Astrocyte (in vitro differentiated cells and primary cell): ENCODE measurements around the gene SLC22A14. TPM values are rescaled to one million over a fixed set of nuclear protein-coding genes. Genes with fewer than 3 reads are reported as not detected.
"Not testable (repeated sequence)": the region's sequence is repeated elsewhere in the genome, so short reads cannot be mapped to it uniquely, and the experiment has no call there.

Source experiments
- DNase-seq: peaks from one replicate; pipeline ENCODE4 v3.0.0-alpha.2; 2010; ENCODE audit warnings: low read depth
- FAIRE-seq: peaks from 2 replicates; lab custom pipeline; 2011; peaks lifted over from hg19 to GRCh38; lab: Jason Lieb, UNC
- H2AFZ ChIP-seq: 2 replicates; pipeline ENCODE4 v1.6.0; 2012; ENCODE audit warnings: low read depth, low read length, inconsistent platforms
- H3K27ac ChIP-seq: 2 replicates; pipeline ENCODE4 v1.5.1; 2011; ENCODE audit warnings: low read depth, low read length, inconsistent platforms
- H3K27me3 ChIP-seq: 2 replicates; pipeline ENCODE4 v1.6.0; 2011; ENCODE audit warnings: low read length, inconsistent platforms; ENCODE audit not compliant: insufficient read depth
- H3K36me3 ChIP-seq: 2 replicates; pipeline ENCODE4 v1.5.1; 2011; ENCODE audit warnings: low read length, inconsistent platforms; ENCODE audit not compliant: insufficient read depth
- H3K4me1 ChIP-seq: 2 replicates; pipeline ENCODE4 v1.5.1; 2011; ENCODE audit warnings: low read length, inconsistent platforms; ENCODE audit not compliant: insufficient read depth
- H3K4me2 ChIP-seq: 2 replicates; pipeline ENCODE4 v1.6.0; 2012; ENCODE audit warnings: low read length, inconsistent platforms
- H3K4me3 ChIP-seq: 2 replicates; pipeline ENCODE4 v1.5.1; 2011; ENCODE audit warnings: low read depth, mild to moderate bottlenecking, low read length, inconsistent platforms; ENCODE audit not compliant: insufficient read depth
- H3K79me2 ChIP-seq: 2 replicates; pipeline ENCODE4 v1.6.0; 2012; ENCODE audit warnings: mild to moderate bottlenecking, low read length, inconsistent platforms; ENCODE audit not compliant: insufficient read depth
- H3K9ac ChIP-seq: 2 replicates; pipeline ENCODE4 v1.6.0; 2012; ENCODE audit warnings: mild to moderate bottlenecking, low read length, inconsistent platforms
- H3K9me3 ChIP-seq: 2 replicates; pipeline ENCODE4 v1.5.1; 2012; ENCODE audit warnings: low read depth, mild to moderate bottlenecking, low read length, inconsistent platforms; ENCODE audit not compliant: insufficient read depth
- H4K20me1 ChIP-seq: 2 replicates; pipeline ENCODE4 v1.6.0; 2012; ENCODE audit warnings: low read length, inconsistent platforms; ENCODE audit not compliant: insufficient read depth
- H3K27ac Mint-ChIP-seq: one replicate; pipeline ENCODE4 v1.8.0; 2021; ENCODE audit warnings: mild to moderate bottlenecking, mixed read lengths; ENCODE audit not compliant: unreplicated experiment
- H3K27me3 Mint-ChIP-seq: one replicate; pipeline ENCODE4 v1.8.0; 2021; ENCODE audit warnings: low read depth, mixed read lengths; ENCODE audit not compliant: unreplicated experiment
- H3K36me3 Mint-ChIP-seq: one replicate; pipeline ENCODE4 v1.8.0; 2021; ENCODE audit warnings: low read depth, mixed read lengths; ENCODE audit not compliant: unreplicated experiment
- H3K4me1 Mint-ChIP-seq: one replicate; pipeline ENCODE4 v1.8.0; 2021; ENCODE audit warnings: low read depth, mixed read lengths; ENCODE audit not compliant: unreplicated experiment
- H3K4me3 Mint-ChIP-seq: one replicate; pipeline ENCODE4 v1.8.0; 2021; ENCODE audit warnings: mild to moderate bottlenecking, moderate library complexity, mixed read lengths; ENCODE audit not compliant: unreplicated experiment
- H3K9me3 Mint-ChIP-seq: one replicate; pipeline ENCODE4 v1.8.0; 2021; ENCODE audit warnings: mild to moderate bottlenecking, mixed read lengths; ENCODE audit not compliant: unreplicated experiment
- EZH2 ChIP-seq: IDR thresholded peaks from 2 replicates; pipeline ENCODE4 v1.6.1; 2012; ENCODE audit warnings: mild to moderate bottlenecking, low read length, inconsistent platforms; ENCODE audit not compliant: insufficient read depth
- total RNA-seq: library from RNA; stranded (reverse); gene quantifications from 2 replicates; pipeline ENCODE4 v1.2.1, GENCODE V29; 2021
- TF ChIP-seq, protein P1 (sequence below): IDR thresholded peaks from 2 replicates; pipeline ENCODE4 v1.5.1; 2011; ENCODE audit warnings: low read depth, mild to moderate bottlenecking, inconsistent platforms, low read length, moderate library complexity; ENCODE audit not compliant: insufficient read depth

Gene SLC22A14
- total RNA-seq, 1 donor from 2014 or later, result 0.45 TPM

DNA sequence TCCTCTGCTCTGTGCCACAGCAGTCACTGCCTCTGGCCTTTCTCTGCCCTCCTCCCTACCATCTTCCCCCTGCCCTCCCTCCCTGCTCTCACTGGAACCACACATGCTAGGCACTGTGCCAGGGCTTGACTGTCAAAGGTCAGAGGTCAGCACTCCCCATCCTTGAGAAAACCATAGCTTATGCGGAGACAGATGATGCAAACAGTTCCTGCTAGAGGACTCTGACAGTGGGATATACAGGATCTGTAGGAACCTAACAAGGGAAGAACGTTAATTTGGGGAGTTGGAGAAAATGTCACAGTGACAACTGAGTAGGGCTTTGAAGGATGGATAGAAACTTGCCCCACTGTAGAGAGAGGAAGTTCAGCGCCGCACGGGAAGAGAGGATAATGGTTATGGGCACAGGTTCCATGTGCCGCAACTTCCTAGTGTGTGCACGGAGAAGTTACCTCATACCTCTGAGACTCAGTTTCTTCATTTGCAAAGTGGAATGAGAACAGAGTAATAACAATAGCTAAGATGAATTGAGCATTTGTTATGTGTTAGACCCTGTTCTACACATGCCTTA, 35.2 kb downstream of the SLC22A14 start:
- no peaks in the 10 kb centered on the region for H3K4me1 Mint-ChIP-seq
- no peaks in the 10 kb centered on the region for H3K9me3 ChIP-seq
- H3K36me3 ChIP-seq, result no peaks in the 10 kb centered on the region
- TF ChIP-seq, protein P1, sequence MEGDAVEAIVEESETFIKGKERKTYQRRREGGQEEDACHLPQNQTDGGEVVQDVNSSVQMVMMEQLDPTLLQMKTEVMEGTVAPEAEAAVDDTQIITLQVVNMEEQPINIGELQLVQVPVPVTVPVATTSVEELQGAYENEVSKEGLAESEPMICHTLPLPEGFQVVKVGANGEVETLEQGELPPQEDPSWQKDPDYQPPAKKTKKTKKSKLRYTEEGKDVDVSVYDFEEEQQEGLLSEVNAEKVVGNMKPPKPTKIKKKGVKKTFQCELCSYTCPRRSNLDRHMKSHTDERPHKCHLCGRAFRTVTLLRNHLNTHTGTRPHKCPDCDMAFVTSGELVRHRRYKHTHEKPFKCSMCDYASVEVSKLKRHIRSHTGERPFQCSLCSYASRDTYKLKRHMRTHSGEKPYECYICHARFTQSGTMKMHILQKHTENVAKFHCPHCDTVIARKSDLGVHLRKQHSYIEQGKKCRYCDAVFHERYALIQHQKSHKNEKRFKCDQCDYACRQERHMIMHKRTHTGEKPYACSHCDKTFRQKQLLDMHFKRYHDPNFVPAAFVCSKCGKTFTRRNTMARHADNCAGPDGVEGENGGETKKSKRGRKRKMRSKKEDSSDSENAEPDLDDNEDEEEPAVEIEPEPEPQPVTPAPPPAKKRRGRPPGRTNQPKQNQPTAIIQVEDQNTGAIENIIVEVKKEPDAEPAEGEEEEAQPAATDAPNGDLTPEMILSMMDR, result no peak
- TF ChIP-seq EZH2, result no peak
- no peaks in the 10 kb centered on the region for H4K20me1 ChIP-seq
- H2AFZ ChIP-seq, result no peak overlapping the region
- H3K4me2 ChIP-seq, result no peak overlapping the region
- H3K27me3 Mint-ChIP-seq, result peaks cover 6% of the 10 kb centered on the region
- DNase-seq (no peak), FAIRE-seq (no peak)
- H3K9me3 Mint-ChIP-seq, result peaks cover 4% of the 10 kb centered on the region
- no peak overlapping the region for H3K9ac ChIP-seq
- H3K4me3 ChIP-seq, result no peak overlapping the region
- no peaks in the 10 kb centered on the region for H3K79me2 ChIP-seq
- H3K36me3 Mint-ChIP-seq, result peaks cover 28% of the 10 kb centered on the region
- no peak overlapping the region for H3K27ac ChIP-seq
- H3K27ac Mint-ChIP-seq, result no peak overlapping the region
- no peaks in the 10 kb centered on the region for H3K4me1 ChIP-seq
- no peak overlapping the region for H3K4me3 Mint-ChIP-seq
- H3K27me3 ChIP-seq, result no peaks in the 10 kb centered on the region

DNA sequence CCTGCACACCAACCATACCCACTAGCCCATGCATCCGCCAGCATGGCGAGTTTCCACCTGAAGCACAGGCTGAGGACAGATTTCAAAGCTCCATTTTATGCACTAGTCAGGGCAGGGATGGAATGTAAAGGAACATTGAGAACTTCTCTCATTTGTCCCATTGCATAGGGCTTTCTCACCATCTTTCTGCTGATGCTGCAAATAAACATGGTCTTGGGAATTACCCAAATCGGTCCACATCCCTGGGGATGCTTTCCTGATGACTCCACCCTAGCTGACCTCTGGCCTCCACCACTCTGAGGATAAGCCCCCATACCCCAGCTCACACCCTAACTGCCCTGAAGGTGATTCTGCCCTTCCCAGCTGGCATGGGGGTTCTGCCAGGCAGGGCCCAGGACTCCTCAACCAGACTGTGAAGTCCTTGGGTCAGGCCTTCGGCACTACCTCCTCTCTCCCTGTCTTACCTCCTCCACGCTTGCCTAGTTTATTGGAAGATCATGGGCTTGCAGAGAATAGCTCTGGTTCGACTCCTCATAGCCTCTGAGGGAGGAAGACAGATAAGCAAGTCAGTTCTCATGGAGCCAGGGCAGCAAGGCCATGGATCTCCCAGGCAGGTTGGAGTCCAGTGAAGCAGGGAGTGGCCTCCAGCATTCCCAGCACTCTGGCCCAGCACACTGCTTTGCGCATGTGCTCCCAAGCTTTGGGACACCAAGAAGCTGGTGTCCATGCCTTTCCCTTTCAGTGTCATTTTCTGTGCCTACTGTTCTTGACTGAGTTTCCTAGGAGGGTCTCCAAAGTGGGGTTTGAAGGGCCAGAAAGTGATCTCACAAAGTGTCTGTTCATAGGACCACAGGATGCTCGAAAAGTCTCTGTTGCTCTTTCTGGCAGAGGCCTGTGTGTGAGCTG, 36.9 kb downstream of the SLC22A14 start:
- no peaks in the 10 kb centered on the region for H3K4me1 Mint-ChIP-seq
- no peak overlapping the region for H3K27ac Mint-ChIP-seq
- Histone ChIP-seq H4K20me1 (no peaks in the 10 kb centered on the region), H3K27me3 (no peaks in the 10 kb centered on the region), H2AFZ (no peak overlapping the region), H3K9ac (no peak overlapping the region), H3K4me1 (no peaks in the 10 kb centered on the region), H3K36me3 (no peaks in the 10 kb centered on the region), H3K27ac (no peak overlapping the region), H3K9me3 (no peaks in the 10 kb centered on the region), H3K79me2 (no peaks in the 10 kb centered on the region), H3K4me2 (no peak overlapping the region), H3K4me3 (no peak overlapping the region)
- H3K27me3 Mint-ChIP-seq, result peaks cover 2% of the 10 kb centered on the region
- no peak for DNase-seq
- no peak overlapping the region for H3K4me3 Mint-ChIP-seq
- peaks cover 4% of the 10 kb centered on the region for H3K9me3 Mint-ChIP-seq
- FAIRE-seq, result no peak
- TF ChIP-seq EZH2, result no peak
- TF ChIP-seq, protein P1, result no peak
- peaks cover 26% of the 10 kb centered on the region for H3K36me3 Mint-ChIP-seq

GRCh38 chr3:38320638-38321037, 38.5 kb downstream of the SLC22A14 start:
- H3K27ac ChIP-seq, H3K36me3 ChIP-seq, H3K9me3 Mint-ChIP-seq, DNase-seq, H3K4me1 Mint-ChIP-seq, H4K20me1 ChIP-seq, H3K79me2 ChIP-seq, H3K4me2 ChIP-seq, FAIRE-seq, H3K4me3 ChIP-seq, H3K9me3 ChIP-seq, H2AFZ ChIP-seq, H3K27me3 Mint-ChIP-seq, H3K27me3 ChIP-seq, H3K4me1 ChIP-seq, H3K9ac ChIP-seq, H3K27ac Mint-ChIP-seq, H3K4me3 Mint-ChIP-seq: not testable (repeated sequence)
- H3K36me3 Mint-ChIP-seq, result peaks cover 22% of the 10 kb centered on the region
